MM.1S (cell line): ENCODE measurements around the gene ALOX15.
"Not testable (repeated sequence)": the region's sequence is repeated elsewhere in the genome, so short reads cannot be mapped to it uniquely, and the experiment has no call there.

Experiments used
- DNase-seq: peaks from one replicate; pipeline ENCODE4 v3.0.0-alpha.2; 2015
- H2AFZ ChIP-seq: fragments of 300-600 bp; sonication (generic); 2 replicates; pipeline ENCODE4 v1.6.0; 2016; ENCODE audit warnings: antibody characterized with exemption, low read length
- H3F3A ChIP-seq: fragments of 300-600 bp; sonication (generic); 2 replicates; pipeline ENCODE4 v1.6.1; 2016; ENCODE audit warnings: mild to moderate bottlenecking, antibody characterized with exemption, low read length, moderate library complexity, mixed read lengths; ENCODE audit not compliant: insufficient read depth
- H3K27ac ChIP-seq: fragments of 300-600 bp; sonication (generic); 2 replicates; pipeline ENCODE4 v1.5.1; 2016; ENCODE audit warnings: mild to moderate bottlenecking, low read length
- H3K27me3 ChIP-seq: fragments of 300-600 bp; sonication (generic); replicated peaks from 2 replicates; pipeline ENCODE4 v1.6.0; 2016; ENCODE audit warnings: low read length; ENCODE audit not compliant: insufficient read depth
- H3K36me3 ChIP-seq: fragments of 300-600 bp; sonication (generic); replicated peaks from 2 replicates; pipeline ENCODE4 v1.6.1; 2016; ENCODE audit warnings: mild to moderate bottlenecking, low read length, mixed read lengths; ENCODE audit not compliant: insufficient read depth
- H3K4me1 ChIP-seq: fragments of 300-600 bp; sonication (generic); 2 replicates; pipeline ENCODE4 v1.6.1; 2016; ENCODE audit warnings: low read length, mixed read lengths
- H3K4me2 ChIP-seq: fragments of 300-600 bp; sonication (generic); 2 replicates; pipeline ENCODE4 v1.6.0; 2016; ENCODE audit warnings: low read depth, low read length
- H3K4me3 ChIP-seq: fragments of 300-600 bp; sonication (generic); 2 replicates; pipeline ENCODE4 v1.5.1; 2016; ENCODE audit warnings: low read length, mixed read lengths
- H3K79me2 ChIP-seq: fragments of 300-600 bp; sonication (generic); 2 replicates; pipeline ENCODE4 v1.6.1; 2016; ENCODE audit warnings: mixed run types, low read length, mixed read lengths
- H3K9ac ChIP-seq: fragments of 300-600 bp; sonication (generic); 2 replicates; pipeline ENCODE4 v1.6.1; 2016; ENCODE audit warnings: low read length, mixed read lengths
- H3K9me2 ChIP-seq: fragments of 300-600 bp; sonication (generic); replicated peaks from 2 replicates; pipeline ENCODE4 v1.6.1; 2016; ENCODE audit warnings: mild to moderate bottlenecking, low read length, mixed read lengths; ENCODE audit not compliant: insufficient read depth
- H3K9me3 ChIP-seq: fragments of 300-600 bp; sonication (generic); replicated peaks from 2 replicates; pipeline ENCODE4 v1.6.1; 2016; ENCODE audit warnings: mild to moderate bottlenecking, low read length, mixed read lengths; ENCODE audit not compliant: insufficient read depth
- H4K20me1 ChIP-seq: fragments of 300-600 bp; sonication (generic); 2 replicates; pipeline ENCODE4 v1.6.1; 2016; ENCODE audit warnings: mild to moderate bottlenecking, low read length, moderate library complexity, mixed read lengths; ENCODE audit not compliant: insufficient read depth
- EZH2 ChIP-seq: fragments of 300-600 bp; sonication (generic); optimal IDR thresholded peaks from 2 replicates; pipeline ENCODE3; 2017; ENCODE audit warnings: low read depth, mild to moderate bottlenecking, antibody characterized with exemption, low read length, mixed read lengths
- EZH2phosphoT487 ChIP-seq: fragments of 300-600 bp; sonication (generic); IDR thresholded peaks from 2 replicates; pipeline ENCODE4 v1.6.1; 2018; ENCODE audit warnings: antibody characterized with exemption, low read length
- TF ChIP-seq, protein P1 (sequence below): fragments of 300-600 bp; sonication (generic); IDR thresholded peaks from 2 replicates; pipeline ENCODE4 v1.5.1; 2016; ENCODE audit warnings: antibody characterized with exemption, low read length, mixed read lengths

The ALOX15 gene, protein sequence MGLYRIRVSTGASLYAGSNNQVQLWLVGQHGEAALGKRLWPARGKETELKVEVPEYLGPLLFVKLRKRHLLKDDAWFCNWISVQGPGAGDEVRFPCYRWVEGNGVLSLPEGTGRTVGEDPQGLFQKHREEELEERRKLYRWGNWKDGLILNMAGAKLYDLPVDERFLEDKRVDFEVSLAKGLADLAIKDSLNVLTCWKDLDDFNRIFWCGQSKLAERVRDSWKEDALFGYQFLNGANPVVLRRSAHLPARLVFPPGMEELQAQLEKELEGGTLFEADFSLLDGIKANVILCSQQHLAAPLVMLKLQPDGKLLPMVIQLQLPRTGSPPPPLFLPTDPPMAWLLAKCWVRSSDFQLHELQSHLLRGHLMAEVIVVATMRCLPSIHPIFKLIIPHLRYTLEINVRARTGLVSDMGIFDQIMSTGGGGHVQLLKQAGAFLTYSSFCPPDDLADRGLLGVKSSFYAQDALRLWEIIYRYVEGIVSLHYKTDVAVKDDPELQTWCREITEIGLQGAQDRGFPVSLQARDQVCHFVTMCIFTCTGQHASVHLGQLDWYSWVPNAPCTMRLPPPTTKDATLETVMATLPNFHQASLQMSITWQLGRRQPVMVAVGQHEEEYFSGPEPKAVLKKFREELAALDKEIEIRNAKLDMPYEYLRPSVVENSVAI

DNA sequence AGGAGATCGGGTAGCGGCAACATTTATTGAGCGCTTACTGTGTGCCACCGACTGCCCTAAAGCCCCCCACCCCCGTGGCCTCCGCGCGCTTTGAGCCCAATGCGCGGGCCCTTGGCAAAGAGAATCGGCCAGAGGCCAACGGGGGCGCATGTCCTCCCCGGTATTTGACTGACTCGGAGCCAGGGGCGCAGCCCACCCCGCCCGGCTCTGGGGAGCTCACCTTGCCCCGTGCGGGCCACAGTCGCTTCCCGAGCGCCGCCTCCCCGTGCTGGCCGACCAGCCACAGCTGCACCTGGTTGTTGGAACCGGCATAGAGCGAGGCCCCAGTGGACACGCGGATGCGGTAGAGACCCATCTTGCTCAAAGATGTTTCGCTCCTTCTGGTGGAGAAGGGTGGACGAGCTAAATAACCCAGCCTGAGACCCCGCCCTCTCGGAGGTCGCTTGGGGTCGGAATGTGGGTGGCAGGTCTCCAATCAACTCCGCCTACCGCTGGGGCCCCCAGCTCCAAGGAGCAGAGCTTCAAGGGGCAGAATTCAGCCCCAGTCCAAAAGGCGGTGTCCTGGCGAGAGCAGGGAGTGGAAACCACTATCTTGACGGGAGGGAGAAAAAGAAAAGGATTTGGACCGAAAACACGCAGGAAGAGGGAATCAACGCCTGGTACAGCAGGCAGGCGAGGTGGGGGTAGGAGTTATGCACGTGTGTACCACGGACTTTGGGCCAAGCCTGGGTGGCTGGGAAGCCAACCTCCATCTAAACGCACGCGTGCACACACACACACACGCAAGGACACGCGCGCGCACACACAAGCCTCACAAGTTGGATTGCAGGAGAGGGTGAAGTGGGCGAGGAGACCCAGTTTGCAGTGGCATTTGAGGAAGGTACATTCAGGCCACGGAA, at the start of gene ALOX15:
ALOX15 (minus strand) TSS at position 382 of the 899 bp plus-strand sequence; CDS start at position 355, 27 bp downstream.
- H3K4me2 ChIP-seq, result no peak within 1 kb of the TSS
- H3K27me3 ChIP-seq, result peaks cover 57% of the 10 kb centered on the region

DNA sequence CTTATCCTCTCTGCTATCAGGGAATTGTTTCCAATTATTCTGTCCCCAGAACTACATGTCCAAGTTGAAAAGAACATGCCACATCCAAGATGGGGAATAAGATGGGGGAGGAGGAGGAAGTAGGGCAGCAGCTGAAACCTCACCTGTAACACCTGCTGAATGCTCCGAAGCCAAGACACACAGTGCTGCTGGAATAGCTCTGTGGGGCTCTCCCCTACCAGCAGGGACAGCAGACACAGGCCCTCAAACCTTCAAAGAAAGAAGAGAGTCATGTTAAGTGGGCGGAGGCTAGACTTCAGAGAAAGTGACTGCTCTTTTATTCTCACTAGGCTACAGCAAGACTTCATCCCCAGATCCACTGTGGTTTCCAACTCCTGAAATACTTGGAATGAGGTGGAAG, 49.3 kb upstream of the ALOX15 start:
- no peaks in the 10 kb centered on the region for H3F3A ChIP-seq
- TF ChIP-seq, protein P1, sequence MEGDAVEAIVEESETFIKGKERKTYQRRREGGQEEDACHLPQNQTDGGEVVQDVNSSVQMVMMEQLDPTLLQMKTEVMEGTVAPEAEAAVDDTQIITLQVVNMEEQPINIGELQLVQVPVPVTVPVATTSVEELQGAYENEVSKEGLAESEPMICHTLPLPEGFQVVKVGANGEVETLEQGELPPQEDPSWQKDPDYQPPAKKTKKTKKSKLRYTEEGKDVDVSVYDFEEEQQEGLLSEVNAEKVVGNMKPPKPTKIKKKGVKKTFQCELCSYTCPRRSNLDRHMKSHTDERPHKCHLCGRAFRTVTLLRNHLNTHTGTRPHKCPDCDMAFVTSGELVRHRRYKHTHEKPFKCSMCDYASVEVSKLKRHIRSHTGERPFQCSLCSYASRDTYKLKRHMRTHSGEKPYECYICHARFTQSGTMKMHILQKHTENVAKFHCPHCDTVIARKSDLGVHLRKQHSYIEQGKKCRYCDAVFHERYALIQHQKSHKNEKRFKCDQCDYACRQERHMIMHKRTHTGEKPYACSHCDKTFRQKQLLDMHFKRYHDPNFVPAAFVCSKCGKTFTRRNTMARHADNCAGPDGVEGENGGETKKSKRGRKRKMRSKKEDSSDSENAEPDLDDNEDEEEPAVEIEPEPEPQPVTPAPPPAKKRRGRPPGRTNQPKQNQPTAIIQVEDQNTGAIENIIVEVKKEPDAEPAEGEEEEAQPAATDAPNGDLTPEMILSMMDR, result no peak
- TF ChIP-seq EZH2phosphoT487, result no peak
- H4K20me1 ChIP-seq, result 0 out of 2 replicates have a peak, but pooled peaks cover 3% of the 10 kb centered on the region
- H3K4me1 ChIP-seq, result no peaks in the 10 kb centered on the region
- H3K27ac ChIP-seq, result no peak overlapping the region
- no peaks in the 10 kb centered on the region for H3K9me3 ChIP-seq
- H3K4me3 ChIP-seq, result no peak overlapping the region
- no peaks in the 10 kb centered on the region for H3K27me3 ChIP-seq
- no peak for DNase-seq
- H2AFZ ChIP-seq, result no peak overlapping the region
- H3K36me3 ChIP-seq, result no peaks in the 10 kb centered on the region
- peaks cover 67% of the 10 kb centered on the region for H3K79me2 ChIP-seq
- no peaks in the 10 kb centered on the region for H3K9me2 ChIP-seq
- H3K4me2 ChIP-seq, result no peak overlapping the region
- H3K9ac ChIP-seq, result no peak overlapping the region

More for the DNA sequence above, at the start of gene ALOX15:
- Histone ChIP-seq H3K9me3 (no peaks in the 10 kb centered on the region), H3K9ac (no peak within 1 kb of the TSS), H3K9me2 (no peaks in the 10 kb centered on the region), H4K20me1 (no peaks in the 10 kb centered on the region), H3K4me1 (no peaks in the 10 kb centered on the region), H3F3A (no peaks in the 10 kb centered on the region), H3K27ac (no peak within 1 kb of the TSS), H3K4me3 (no peak within 1 kb of the TSS), H3K36me3 (no peaks in the 10 kb centered on the region), H3K79me2 (no peaks in the 10 kb centered on the region), H2AFZ (no peak within 1 kb of the TSS)
- DNase-seq, result no peak
- no peak for TF ChIP-seq EZH2phosphoT487
- TF ChIP-seq, protein P1, result no peak
- no peak for TF ChIP-seq EZH2

DNA sequence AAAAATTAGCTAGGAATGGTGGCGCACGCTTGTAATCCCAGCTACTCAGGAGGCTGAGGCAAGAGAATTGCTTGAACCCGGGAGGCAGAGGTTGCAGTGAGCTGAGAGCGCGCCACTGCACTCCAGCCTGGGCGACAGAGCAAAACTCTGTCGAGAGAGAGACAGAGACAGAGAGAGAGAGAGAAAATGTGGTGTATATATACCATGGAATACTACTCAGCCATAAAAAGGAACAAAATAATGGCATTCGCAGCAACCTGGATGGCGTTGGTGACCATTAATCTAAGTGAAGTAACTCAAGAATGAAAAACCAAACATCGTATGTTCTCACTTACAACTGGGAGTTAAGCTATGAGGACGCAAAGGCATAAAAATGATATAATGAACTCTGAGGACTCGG, 48.4 kb upstream of the ALOX15 start:
- not testable (repeated sequence) for H3K36me3 ChIP-seq, H3K9me2 ChIP-seq, H3K9ac ChIP-seq, H2AFZ ChIP-seq, H3K27ac ChIP-seq, H4K20me1 ChIP-seq, DNase-seq, H3K9me3 ChIP-seq, H3K4me2 ChIP-seq, H3K4me3 ChIP-seq, H3F3A ChIP-seq, H3K27me3 ChIP-seq, H3K4me1 ChIP-seq
- H3K79me2 ChIP-seq, result peaks cover 61% of the 10 kb centered on the region

DNA sequence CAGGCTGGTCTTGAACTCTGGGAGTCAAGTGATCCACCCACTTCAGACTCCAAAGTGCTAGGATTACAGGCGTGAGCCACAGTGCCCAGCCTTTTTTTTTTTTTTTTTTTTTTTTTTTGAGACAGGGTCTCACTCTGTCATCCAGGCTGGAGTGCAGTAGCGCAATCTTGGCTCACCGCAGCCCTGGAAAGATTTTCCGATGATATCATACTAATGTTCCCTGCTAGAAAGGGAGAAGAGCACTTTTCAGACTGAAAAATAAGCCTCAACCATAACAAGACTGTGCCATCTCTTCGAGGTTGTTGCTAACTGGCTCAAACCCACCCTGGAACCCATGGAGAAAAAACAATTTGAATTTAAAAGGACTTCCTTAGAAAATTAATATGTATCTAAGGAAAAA, 42.3 kb upstream of the ALOX15 start:
- peaks cover 16% of the 10 kb centered on the region for H3K79me2 ChIP-seq
- not testable (repeated sequence) for H3K4me3 ChIP-seq, H2AFZ ChIP-seq, H3K36me3 ChIP-seq, H3K9me2 ChIP-seq, H3K27ac ChIP-seq, H3K27me3 ChIP-seq, H3K9ac ChIP-seq, DNase-seq, H3K4me1 ChIP-seq, H3K9me3 ChIP-seq, H3K4me2 ChIP-seq, H3F3A ChIP-seq, H4K20me1 ChIP-seq
